ENCODE data around the gene DACT1.

Gene DACT1

GRCh38 chr14:58635091-58635830 lies 2.5 kb upstream of the DACT1 start:
- Histone ChIP-seq H3K27me3 (ENCODE audit: control insufficient read depth in 1 of 2, insufficient read depth in 2 of 2, low read length in 2 of 2) (peaks cover 0 to 4% of the 10 kb centered on the region in 2 donors), H3K27ac (ENCODE audit: low read depth, low read length) (no peak overlapping the region), H3K9me3 (ENCODE audit: control insufficient read depth in 1 of 2, low read length in 2 of 2) (no peaks in the 10 kb centered on the region), H3K4me3 (ENCODE audit: low read depth in 1 of 2, low read length in 2 of 2) (no peak overlapping the region), H3K36me3 (ENCODE audit: control insufficient read depth in 1 of 2, insufficient read depth in 2 of 2, low read length in 2 of 2) (no peaks in the 10 kb centered on the region), H3K4me1 (ENCODE audit: control insufficient read depth in 1 of 2, insufficient read depth in 2 of 2, low read length in 2 of 2) (peaks cover 18% of the 10 kb centered on the region in 2 donors), H3K9ac (ENCODE audit: low read depth in 1 of 2, low read length in 2 of 2) (no peak overlapping the region)

GRCh38 chr14:58636129-58636528 lies 1.6 kb upstream of the DACT1 start:
- Histone ChIP-seq H3K27me3 (ENCODE audit: control insufficient read depth in 1 of 2, insufficient read depth in 2 of 2, low read length in 2 of 2) (peaks cover 0 to 4% of the 10 kb centered on the region in 2 donors), H3K4me3 (ENCODE audit: low read depth in 1 of 2, low read length in 2 of 2) (no peak overlapping the region), H3K9me3 (ENCODE audit: control insufficient read depth in 1 of 2, low read length in 2 of 2) (no peaks in the 10 kb centered on the region), H3K4me1 (ENCODE audit: control insufficient read depth in 1 of 2, insufficient read depth in 2 of 2, low read length in 2 of 2) (peaks cover 18 to 23% of the 10 kb centered on the region in 2 donors), H3K36me3 (ENCODE audit: control insufficient read depth in 1 of 2, insufficient read depth in 2 of 2, low read length in 2 of 2) (no peaks in the 10 kb centered on the region), H3K27ac (ENCODE audit: low read depth, low read length) (no peak overlapping the region), H3K9ac (ENCODE audit: low read depth in 1 of 2, low read length in 2 of 2) (no peak overlapping the region)

DNA sequence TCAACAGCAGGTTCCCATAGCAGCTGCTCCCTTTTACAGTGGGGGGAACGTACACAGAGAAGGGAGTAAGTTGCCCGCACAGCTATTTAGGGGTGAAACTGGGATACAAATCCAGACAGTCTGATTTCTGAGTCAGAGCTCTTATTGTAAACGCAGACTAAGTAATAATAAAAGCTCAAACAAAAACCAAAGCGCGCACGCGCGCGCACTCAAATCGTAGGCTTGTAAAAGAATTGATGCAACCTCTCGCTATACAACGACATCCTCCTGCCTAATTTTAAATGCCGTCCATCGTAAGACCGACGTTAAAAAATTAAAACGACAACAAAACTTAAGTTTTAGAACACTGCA lies 747 bp upstream of the DACT1 start:
- no peaks in the 10 kb centered on the region for H3K36me3 ChIP-seq (ENCODE audit: control insufficient read depth in 1 of 2, insufficient read depth in 2 of 2, low read length in 2 of 2)
- peaks cover 18 to 23% of the 10 kb centered on the region in 2 donors for H3K4me1 ChIP-seq (ENCODE audit: control insufficient read depth in 1 of 2, insufficient read depth in 2 of 2, low read length in 2 of 2)
- peak overlapping the region; percentile 70 to 76 for H3K4me3 ChIP-seq (ENCODE audit: low read depth in 1 of 2, low read length in 2 of 2)
- peak overlapping the region; percentile 35 to 40 for H3K9ac ChIP-seq (ENCODE audit: low read depth in 1 of 2, low read length in 2 of 2)
- no peak overlapping the region for H3K27ac ChIP-seq (ENCODE audit: low read depth, low read length)
- H3K27me3 ChIP-seq (ENCODE audit: control insufficient read depth in 1 of 2, insufficient read depth in 2 of 2, low read length in 2 of 2): peaks cover 0 to 4% of the 10 kb centered on the region in 2 donors
- no peaks in the 10 kb centered on the region for H3K9me3 ChIP-seq (ENCODE audit: control insufficient read depth in 1 of 2, low read length in 2 of 2)

GRCh38 chr14:58638231-58639197 lies 752 bp downstream of the DACT1 start:
- H3K9me3 ChIP-seq (ENCODE audit: control insufficient read depth in 1 of 2, low read length in 2 of 2): no peaks in the 10 kb centered on the region
- H3K27me3 ChIP-seq (ENCODE audit: control insufficient read depth in 1 of 2, insufficient read depth in 2 of 2, low read length in 2 of 2): peaks cover 0 to 4% of the 10 kb centered on the region in 2 donors
- peak overlapping the region; percentile 69 to 76 for H3K4me3 ChIP-seq (ENCODE audit: low read depth in 1 of 2, low read length in 2 of 2)
- peaks cover 3 to 5% of the 10 kb centered on the region in 2 donors for H3K36me3 ChIP-seq (ENCODE audit: control insufficient read depth in 1 of 2, insufficient read depth in 2 of 2, low read length in 2 of 2)
- H3K9ac ChIP-seq (ENCODE audit: low read depth in 1 of 2, low read length in 2 of 2): peak overlapping the region; percentile 36 to 57
- H3K4me1 ChIP-seq (ENCODE audit: control insufficient read depth in 1 of 2, insufficient read depth in 2 of 2, low read length in 2 of 2): peaks cover 18 to 23% of the 10 kb centered on the region in 2 donors
- peak overlapping the region; percentile 68 for H3K27ac ChIP-seq (ENCODE audit: low read depth, low read length)

DNA sequence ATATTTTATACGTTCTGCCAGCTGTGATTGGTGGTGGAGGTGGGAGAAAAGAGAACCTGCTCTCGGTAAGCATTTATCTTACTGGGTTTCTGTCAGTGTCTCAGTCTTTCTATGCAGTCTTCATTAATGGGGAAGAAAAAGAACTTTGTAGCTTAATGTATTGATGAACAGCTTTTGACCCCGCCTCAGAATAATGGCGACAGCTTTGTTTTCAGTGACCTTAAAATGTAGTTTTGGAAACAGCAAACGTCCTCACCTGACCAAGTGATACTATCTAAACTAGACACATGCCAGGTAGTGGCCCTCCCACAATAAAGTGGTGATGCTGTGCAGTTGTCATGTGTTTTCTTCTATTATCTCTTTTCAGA lies 1.4 kb downstream of the DACT1 start:
- Histone ChIP-seq H3K4me1 (ENCODE audit: control insufficient read depth in 1 of 2, insufficient read depth in 2 of 2, low read length in 2 of 2) (peaks cover 18 to 23% of the 10 kb centered on the region in 2 donors), H3K9ac (ENCODE audit: low read depth in 1 of 2, low read length in 2 of 2) (peak overlapping the region; percentile 36 to 57), H3K4me3 (ENCODE audit: low read depth in 1 of 2, low read length in 2 of 2) (peak overlapping the region; percentile 69 to 76), H3K27ac (ENCODE audit: low read depth, low read length) (no peak overlapping the region), H3K27me3 (ENCODE audit: control insufficient read depth in 1 of 2, insufficient read depth in 2 of 2, low read length in 2 of 2) (peaks cover 0 to 4% of the 10 kb centered on the region in 2 donors), H3K36me3 (ENCODE audit: control insufficient read depth in 1 of 2, insufficient read depth in 2 of 2, low read length in 2 of 2) (peaks cover 4 to 5% of the 10 kb centered on the region in 2 donors), H3K9me3 (ENCODE audit: control insufficient read depth in 1 of 2, low read length in 2 of 2) (no peaks in the 10 kb centered on the region)

- Histone ChIP-seq H3K36me3 (ENCODE audit: control insufficient read depth in 1 of 2, insufficient read depth in 2 of 2, low read length in 2 of 2) (peaks cover 5% of the 10 kb centered on the region in 2 donors), H3K4me3 (ENCODE audit: low read depth in 1 of 2, low read length in 2 of 2) (peak overlapping the region; percentile 69 to 76), H3K27ac (ENCODE audit: low read depth, low read length) (no peak overlapping the region), H3K9me3 (ENCODE audit: control insufficient read depth in 1 of 2, low read length in 2 of 2) (no peaks in the 10 kb centered on the region), H3K27me3 (ENCODE audit: control insufficient read depth in 1 of 2, insufficient read depth in 2 of 2, low read length in 2 of 2) (peaks cover 0 to 4% of the 10 kb centered on the region in 2 donors), H3K9ac (ENCODE audit: low read depth in 1 of 2, low read length in 2 of 2) (peak overlapping the region in 1 of 2 donors; percentile 57), H3K4me1 (ENCODE audit: control insufficient read depth in 1 of 2, insufficient read depth in 2 of 2, low read length in 2 of 2) (peaks cover 18 to 23% of the 10 kb centered on the region in 2 donors)
These were observed 2.2 kb downstream of the DACT1 start for GRCh38 chr14:58639842-58640484.

DNA sequence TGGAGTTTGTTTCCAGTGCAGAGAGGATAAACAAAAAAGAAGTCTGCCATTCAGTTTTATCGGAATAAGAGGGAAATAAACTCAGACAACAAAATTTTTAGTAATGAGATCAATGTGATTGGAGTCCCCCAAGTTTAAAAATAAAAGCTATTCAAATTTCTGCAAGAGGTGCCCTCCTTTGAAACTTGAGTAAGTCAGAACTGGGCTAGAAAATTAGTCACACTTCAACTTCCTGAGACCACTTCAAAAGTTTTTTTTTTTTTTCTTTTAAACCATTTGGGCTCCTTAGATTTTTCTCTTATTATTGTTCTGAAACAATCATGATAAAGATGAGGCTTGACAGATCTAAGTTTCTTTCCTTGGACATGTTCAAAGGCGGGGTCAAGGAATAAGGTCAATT lies 3.2 kb downstream of the DACT1 start:
- Histone ChIP-seq H3K27me3 (ENCODE audit: control insufficient read depth in 1 of 2, insufficient read depth in 2 of 2, low read length in 2 of 2) (peaks cover 0 to 7% of the 10 kb centered on the region in 2 donors), H3K4me1 (ENCODE audit: control insufficient read depth in 1 of 2, insufficient read depth in 2 of 2, low read length in 2 of 2) (peaks cover 18 to 23% of the 10 kb centered on the region in 2 donors), H3K36me3 (ENCODE audit: control insufficient read depth in 1 of 2, insufficient read depth in 2 of 2, low read length in 2 of 2) (peaks cover 13% of the 10 kb centered on the region in 2 donors), H3K9me3 (ENCODE audit: control insufficient read depth in 1 of 2, low read length in 2 of 2) (no peaks in the 10 kb centered on the region), H3K9ac (ENCODE audit: low read depth in 1 of 2, low read length in 2 of 2) (no peak overlapping the region), H3K4me3 (ENCODE audit: low read depth in 1 of 2, low read length in 2 of 2) (no peak overlapping the region), H3K27ac (ENCODE audit: low read depth, low read length) (no peak overlapping the region)

DNA sequence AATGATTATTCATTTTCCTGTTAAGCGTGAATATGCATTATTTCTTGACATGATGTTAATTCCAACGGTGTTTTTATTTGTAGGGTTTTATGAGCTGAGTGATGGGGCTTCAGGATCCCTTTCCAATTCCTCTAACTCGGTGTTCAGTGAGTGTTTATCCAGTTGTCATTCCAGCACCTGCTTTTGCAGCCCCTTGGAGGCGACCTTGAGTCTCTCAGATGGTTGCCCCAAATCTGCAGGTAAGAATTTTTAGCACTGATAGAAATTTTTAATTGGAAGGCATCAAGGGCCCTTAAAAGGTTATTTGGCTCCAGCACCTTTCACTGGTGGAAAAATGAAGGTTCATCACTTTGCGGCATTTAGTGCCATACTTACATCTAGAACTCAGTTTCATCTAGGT lies 3.7 kb downstream of the DACT1 start:
- Histone ChIP-seq H3K9ac (ENCODE audit: low read depth in 1 of 2, low read length in 2 of 2) (no peak overlapping the region), H3K27me3 (ENCODE audit: control insufficient read depth in 1 of 2, insufficient read depth in 2 of 2, low read length in 2 of 2) (peaks cover 0 to 7% of the 10 kb centered on the region in 2 donors), H3K9me3 (ENCODE audit: control insufficient read depth in 1 of 2, low read length in 2 of 2) (no peaks in the 10 kb centered on the region), H3K4me3 (ENCODE audit: low read depth in 1 of 2, low read length in 2 of 2) (no peak overlapping the region), H3K27ac (ENCODE audit: low read depth, low read length) (no peak overlapping the region), H3K36me3 (ENCODE audit: control insufficient read depth in 1 of 2, insufficient read depth in 2 of 2, low read length in 2 of 2) (peaks cover 13% of the 10 kb centered on the region in 2 donors), H3K4me1 (ENCODE audit: control insufficient read depth in 1 of 2, insufficient read depth in 2 of 2, low read length in 2 of 2) (peaks cover 14 to 22% of the 10 kb centered on the region in 2 donors)

DNA sequence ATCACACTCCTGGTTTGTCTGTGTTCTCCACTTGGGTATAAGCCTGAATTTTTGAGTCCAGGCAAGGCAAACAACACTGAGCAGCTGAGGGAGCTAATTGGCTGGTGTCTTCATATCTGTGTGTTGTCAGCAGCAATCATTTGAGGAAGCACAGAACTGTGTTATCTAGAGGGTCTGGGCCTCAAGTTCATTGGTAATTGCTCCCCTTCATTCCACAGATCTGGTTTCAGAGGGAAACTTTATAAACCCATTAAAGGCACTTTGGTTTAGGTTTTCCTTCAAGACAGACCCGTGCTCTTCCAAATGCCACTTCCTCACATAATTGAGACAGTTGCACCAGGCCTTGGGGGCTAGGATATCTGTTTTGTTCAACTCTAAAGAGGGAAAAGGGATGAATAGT lies 5.6 kb downstream of the DACT1 start:
- no peak overlapping the region for H3K9ac ChIP-seq (ENCODE audit: low read depth in 1 of 2, low read length in 2 of 2)
- H3K27me3 ChIP-seq (ENCODE audit: control insufficient read depth in 1 of 2, insufficient read depth in 2 of 2, low read length in 2 of 2): peaks cover 0 to 7% of the 10 kb centered on the region in 2 donors
- peaks cover 9 to 15% of the 10 kb centered on the region in 2 donors for H3K4me1 ChIP-seq (ENCODE audit: control insufficient read depth in 1 of 2, insufficient read depth in 2 of 2, low read length in 2 of 2)
- H3K27ac ChIP-seq (ENCODE audit: low read depth, low read length): no peak overlapping the region
- peaks cover 13% of the 10 kb centered on the region in 2 donors for H3K36me3 ChIP-seq (ENCODE audit: control insufficient read depth in 1 of 2, insufficient read depth in 2 of 2, low read length in 2 of 2)
- H3K9me3 ChIP-seq (ENCODE audit: control insufficient read depth in 1 of 2, low read length in 2 of 2): no peaks in the 10 kb centered on the region
- no peak overlapping the region for H3K4me3 ChIP-seq (ENCODE audit: low read depth in 1 of 2, low read length in 2 of 2)
